Right cardiac atrium (tissue), 5 donors: ENCODE data around the gene VPS51. TPM values are rescaled to one million over a fixed set of nuclear protein-coding genes. Genes with fewer than 3 reads are reported as not detected.

Source experiments
- ATAC-seq, 2 donors: fragments of 200-7000 bp; cut with Tn5 transposase; one replicate each; pipeline versions ENCODE4 v1.8.0 to v1.9.1; 2020; ENCODE audit warnings: moderate library complexity in 2 of 2, mild to moderate bottlenecking in 1 of 2
- DNase-seq, 3 donors: peaks; one replicate each; pipeline ENCODE4 v3.0.0-alpha.2; 2020
- H3K27ac ChIP-seq: one replicate; pipeline ENCODE4 v1.5.1; 2013; ENCODE audit warnings: mild to moderate bottlenecking, low read length, control low read depth, moderate library complexity
- H3K27me3 ChIP-seq: one replicate; pipeline ENCODE4 v1.6.1; 2013; ENCODE audit not compliant: control insufficient read depth, insufficient read depth
- H3K4me1 ChIP-seq: one replicate; pipeline ENCODE4 v1.6.1; 2013; ENCODE audit warnings: low read length; ENCODE audit not compliant: control insufficient read depth, insufficient read depth
- H3K4me3 ChIP-seq: one replicate; pipeline ENCODE4 v1.5.1; 2013; ENCODE audit warnings: low read length, control low read depth
- H3K9me3 ChIP-seq: one replicate; pipeline ENCODE4 v1.6.1; 2013; ENCODE audit warnings: low read length; ENCODE audit not compliant: control insufficient read depth
- WGBS: extraction: QIAGEN DNeasy Blood & Tissue Kit; methylation state at CpG from one replicate; pipeline ENCODE4 v1.1.7; 2013; 5-methylcytosine and 5-hydroxymethylcytosine counted together
- intact Hi-C, 4 donors: fragments of 100-400 bp; cut with DNase I; formaldehyde crosslinking; loops; one replicate each; pipeline versions ENCODE4 v1.11.0 to v1.14.0; 2022 to 2023
- microRNA-seq, 2 donors: library from miRNA; unstranded; fragments of <30 nt; microRNA quantifications; one replicate each; pipeline ENCODE4 v1.2.0, GENCODE V29; 2020 to 2021
- polyA plus RNA-seq: library from polyadenylated mRNA; stranded (reverse); fragments of 200-250 nt; gene quantifications from one replicate; pipeline ENCODE4 v1.2.3, GENCODE V29; 2013
- total RNA-seq, 4 donors: library from RNA; stranded (reverse); fragmentation: NEBNext Ultra II Directional; extraction: Animal tissue kit (Norgen Biotek cat#: 25700); gene quantifications; one replicate each; pipeline ENCODE4 v1.2.1, GENCODE V29; 2021
- donor health status: healthy with polysubstance abuse.
- donor health status: DM: no; HTN: yes; CAD: no.
- donor health status: DM: no; HTN: no; CAD: no.
- donor health status: DM: no; HTN: yes; CAD: no; lungs with severe emphysema.
- donor health status: DM: yes; HTN: yes; CAD: no.

VPS51 gene
- total and polyA plus RNA-seq, 5 donors, result 67.1 to 80.9 (median 77.9) TPM

- Histone ChIP-seq H3K27me3 (no peaks in the 10 kb centered on the region), H3K4me3 (no peak overlapping the region), H3K9me3 (no peaks in the 10 kb centered on the region), H3K4me1 (no peaks in the 10 kb centered on the region), H3K27ac (no peak overlapping the region)
- 88% methylated on average over 3 of the region's 3 CpGs for WGBS
- intact Hi-C loops, result no loop called here
- ATAC-seq (no peak), DNase-seq (no peak)
These were observed 60.9 kb downstream of the VPS51 start for GRCh38 chr11:65156926-65157325.

DNA sequence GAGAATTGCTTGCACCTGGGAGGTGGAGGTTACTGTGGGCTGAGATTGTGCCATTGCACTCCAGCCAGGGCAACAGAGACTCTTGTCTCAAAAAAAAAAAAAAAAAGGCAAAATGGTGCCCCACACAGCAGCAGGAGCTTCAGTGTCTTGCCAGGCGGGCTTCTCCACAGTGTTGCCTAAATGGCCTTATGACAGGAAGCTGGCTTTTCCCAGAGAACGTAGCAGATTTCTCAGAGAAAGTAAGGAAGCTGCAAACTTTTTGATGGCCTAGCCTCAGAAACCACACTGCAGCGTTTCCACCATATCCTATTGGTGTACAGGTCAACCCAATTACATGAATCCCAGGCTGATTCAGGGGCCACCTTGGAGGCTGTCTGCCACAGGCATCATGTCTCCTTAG, 61.3 kb downstream of the VPS51 start:
- Histone ChIP-seq H3K27ac (no peak overlapping the region), H3K4me3 (no peak overlapping the region), H3K27me3 (no peaks in the 10 kb centered on the region), H3K4me1 (no peaks in the 10 kb centered on the region), H3K9me3 (no peaks in the 10 kb centered on the region)
- DNase-seq, result no peak
- WGBS, result 63% methylated on average over 3 of the region's 3 CpGs
- ATAC-seq, result no peak
- intact Hi-C loops, result no loop called here

- DNase-seq (no peak), ATAC-seq (no peak)
- WGBS, result 84% methylated on average over 5 of the region's 5 CpGs
- no peaks in the 10 kb centered on the region for H3K27me3 ChIP-seq
- no peak overlapping the region for H3K27ac ChIP-seq
- no peak overlapping the region for H3K4me3 ChIP-seq
- H3K4me1 ChIP-seq, result no peaks in the 10 kb centered on the region
- no peaks in the 10 kb centered on the region for H3K9me3 ChIP-seq
- intact Hi-C loops, result no loop called here
These were observed 63.0 kb downstream of the VPS51 start for GRCh38 chr11:65159012-65159411.

DNA sequence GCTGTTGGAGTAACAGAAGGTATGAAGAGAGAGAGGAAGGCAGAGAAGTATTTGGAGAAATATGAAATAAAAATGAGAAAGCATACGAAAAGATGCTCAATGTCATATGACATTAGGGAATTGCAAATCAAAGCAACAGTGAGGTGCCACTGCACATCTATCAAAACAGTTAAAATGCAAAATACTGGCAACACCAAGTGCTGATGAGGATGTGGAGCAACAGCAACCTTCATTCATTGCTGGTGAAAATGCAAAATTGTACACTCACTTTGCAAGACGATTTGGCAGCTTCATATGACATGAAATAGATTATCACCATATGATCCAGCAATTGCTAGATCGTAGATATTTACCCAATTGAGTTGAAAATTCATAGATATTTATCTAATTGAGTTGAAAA, 64.6 kb downstream of the VPS51 start:
- no peaks in the 10 kb centered on the region for H3K9me3 ChIP-seq
- no peaks in the 10 kb centered on the region for H3K27me3 ChIP-seq
- intact Hi-C loops, result no loop called here
- 72% methylated on average over 3 of the region's 3 CpGs for WGBS
- ATAC-seq, result no peak
- DNase-seq, result no peak
- no peak overlapping the region for H3K27ac ChIP-seq
- H3K4me3 ChIP-seq, result no peak overlapping the region
- no peaks in the 10 kb centered on the region for H3K4me1 ChIP-seq

Small RNAs within 50 kb of the gene (microRNA-seq; reads per million reads assigned to microRNA genes)
- gene MIR6751, result 0 reads per million in 2 donors

Other genes starting within 250 kb of the VPS51 start
- 10 to 100 TPM; 23.4 to 35.3 (median 31.4) TPM for gene EHD1, start 217.6 kb upstream of the VPS51 start, total RNA-seq
- gene EHD1, start 217.6 kb upstream of the VPS51 start, polyA plus RNA-seq, result 20.8 TPM
- 10 to 100 TPM; 13.3 to 17.9 (median 15.3) TPM for gene ATG2A, start 179.0 kb upstream of the VPS51 start, total RNA-seq
- 13.6 TPM for gene ATG2A, start 179.0 kb upstream of the VPS51 start, polyA plus RNA-seq
- 10 to 100 TPM; 21.7 to 28.0 (median 24.6) TPM for gene PPP2R5B, start 171.5 kb upstream of the VPS51 start, total RNA-seq
- 28.9 TPM for gene PPP2R5B, start 171.5 kb upstream of the VPS51 start, polyA plus RNA-seq
- gene GPHA2, start 160.3 kb upstream of the VPS51 start, total RNA-seq, result not detected
- gene GPHA2, start 160.3 kb upstream of the VPS51 start, polyA plus RNA-seq, result not detected
- not detected for gene MAJIN, start 124.1 kb upstream of the VPS51 start, total RNA-seq
- not detected for gene MAJIN, start 124.1 kb upstream of the VPS51 start, polyA plus RNA-seq
- gene BATF2, start 99.2 kb upstream of the VPS51 start, total RNA-seq, result 1 to 10 TPM; 1.4 to 3.5 (median 1.7) TPM
- 1.3 TPM for gene BATF2, start 99.2 kb upstream of the VPS51 start, polyA plus RNA-seq
- gene ARL2, start 82.1 kb upstream of the VPS51 start, total RNA-seq, result 100 to 1,000 TPM; 117 to 144 (median 130) TPM
- gene ARL2, start 82.1 kb upstream of the VPS51 start, polyA plus RNA-seq, result 179 TPM
- gene SNX15, start 68.8 kb upstream of the VPS51 start, total RNA-seq, result 10 to 100 TPM; 14.3 to 25.2 (median 19.9) TPM
- 16.7 TPM for gene SNX15, start 68.8 kb upstream of the VPS51 start, polyA plus RNA-seq
- gene SAC3D1, start 55.0 kb upstream of the VPS51 start, total RNA-seq, result 1 to 10 TPM; 4.2 to 7.7 (median 6.4) TPM
- gene SAC3D1, start 55.0 kb upstream of the VPS51 start, polyA plus RNA-seq, result 6.4 TPM
- 1 to 10 TPM; 8.1 to 9.8 (median 8.8) TPM for gene NAALADL1, start 37.7 kb upstream of the VPS51 start, total RNA-seq
- 7.1 TPM for gene NAALADL1, start 37.7 kb upstream of the VPS51 start, polyA plus RNA-seq
- 1 to 10 TPM in 2 of 4 donors, under 1 TPM in 2; 0.22 to 1.6 (median 1.3) TPM for gene CDCA5, start 12.2 kb upstream of the VPS51 start, total RNA-seq
- gene CDCA5, start 12.2 kb upstream of the VPS51 start, polyA plus RNA-seq, result 0.50 TPM
- gene ZFPL1, start 12.0 kb upstream of the VPS51 start, total RNA-seq, result 10 to 100 TPM; 25.6 to 27.3 (median 26.3) TPM
- gene ZFPL1, start 12.0 kb upstream of the VPS51 start, polyA plus RNA-seq, result 32.6 TPM
- gene TM7SF2, start 15.7 kb downstream of the VPS51 start, total RNA-seq, result 10 to 100 TPM; 45.7 to 91.5 (median 52.3) TPM
- 63.5 TPM for gene TM7SF2, start 15.7 kb downstream of the VPS51 start, polyA plus RNA-seq
- gene ZNHIT2, start 21.5 kb downstream of the VPS51 start, total RNA-seq, result 1 to 10 TPM; 6.4 to 9.2 (median 7.8) TPM
- 11.6 TPM for gene ZNHIT2, start 21.5 kb downstream of the VPS51 start, polyA plus RNA-seq
- 100 to 1,000 TPM; 658 to 797 (median 721) TPM for gene FAU, start 25.9 kb downstream of the VPS51 start, total RNA-seq
- 686 TPM for gene FAU, start 25.9 kb downstream of the VPS51 start, polyA plus RNA-seq
- gene MRPL49, start 26.1 kb downstream of the VPS51 start, total RNA-seq, result 10 to 100 TPM; 31.1 to 37.7 (median 34.1) TPM
- 24.8 TPM for gene MRPL49, start 26.1 kb downstream of the VPS51 start, polyA plus RNA-seq
- gene SYVN1, start 38.3 kb downstream of the VPS51 start, total RNA-seq, result 10 to 100 TPM; 28.5 to 40.7 (median 32.8) TPM
- gene SYVN1, start 38.3 kb downstream of the VPS51 start, polyA plus RNA-seq, result 17.4 TPM
- not detected for gene SPDYC, start 74.0 kb downstream of the VPS51 start, total RNA-seq
- gene SPDYC, start 74.0 kb downstream of the VPS51 start, polyA plus RNA-seq, result not detected
- gene CAPN1, start 85.7 kb downstream of the VPS51 start, total RNA-seq, result 100 to 1,000 TPM in 2 of 4 donors, 10 to 100 TPM in 2; 95.7 to 102 (median 98.8) TPM
- gene CAPN1, start 85.7 kb downstream of the VPS51 start, polyA plus RNA-seq, result 74.4 TPM
- 10 to 100 TPM in 1 of 4 donors, 1 to 10 TPM in 3; 5.8 to 13.1 (median 7.5) TPM for gene POLA2, start 165.7 kb downstream of the VPS51 start, total RNA-seq
- 5.7 TPM for gene POLA2, start 165.7 kb downstream of the VPS51 start, polyA plus RNA-seq
- gene CDC42EP2, start 218.7 kb downstream of the VPS51 start, total RNA-seq, result 10 to 100 TPM in 2 of 4 donors, 1 to 10 TPM in 2; 9.1 to 21.2 (median 10.7) TPM
- 12.2 TPM for gene CDC42EP2, start 218.7 kb downstream of the VPS51 start, polyA plus RNA-seq
- 10 to 100 TPM; 51.9 to 61.6 (median 59.7) TPM for gene DPF2, start 237.6 kb downstream of the VPS51 start, total RNA-seq
- gene DPF2, start 237.6 kb downstream of the VPS51 start, polyA plus RNA-seq, result 33.2 TPM